SK-N-SH treated with all-trans-retinoic acid at 6 μM for 48 hours (cell line): Measurements from ENCODE around the gene PVRIG.
"Not testable (repeated sequence)": the region's sequence is repeated elsewhere in the genome, so short reads cannot be mapped to it uniquely, and the experiment has no call there.

Experiments used
- BACH2 ChIP-seq: fragments of 250-450 bp; sonication (Bioruptor Pico); IDR thresholded peaks from 2 replicates; pipeline ENCODE4 v1.9.0; 2021; ENCODE audit warnings: mild to moderate bottlenecking, borderline replicate concordance
- CSDC2 ChIP-seq: fragments of 250-450 bp; sonication (Bioruptor Pico); IDR thresholded peaks from 2 replicates; pipeline ENCODE4 v1.5.0; 2020; ENCODE audit warnings: mild to moderate bottlenecking, moderate library complexity
- ESRRG ChIP-seq: fragments of 250-450 bp; sonication (Bioruptor Pico); IDR thresholded peaks from 2 replicates; pipeline ENCODE4 v1.6.1; 2021; ENCODE audit warnings: mild to moderate bottlenecking
- GLIS3 ChIP-seq: fragments of 250-450 bp; sonication (Bioruptor Pico); IDR thresholded peaks from 2 replicates; pipeline ENCODE4 v1.5.0; 2020; ENCODE audit warnings: mild to moderate bottlenecking, moderate library complexity
- RARB ChIP-seq: fragments of 250-450 bp; sonication (Bioruptor Pico); IDR thresholded peaks from 2 replicates; pipeline ENCODE4 v1.8.0; 2021; ENCODE audit warnings: mild to moderate bottlenecking, moderate library complexity
- TCF4 ChIP-seq: fragments of 250-450 bp; sonication (Bioruptor Pico); IDR thresholded peaks from 2 replicates; pipeline ENCODE4 v1.8.0; 2021; ENCODE audit warnings: mild to moderate bottlenecking, moderate library complexity, borderline replicate concordance
- TOX ChIP-seq: fragments of 250-450 bp; sonication (Bioruptor Pico); IDR thresholded peaks from 2 replicates; pipeline ENCODE4 v1.8.0; 2021; ENCODE audit warnings: mild to moderate bottlenecking, moderate library complexity, borderline replicate concordance
- ZC3H10 ChIP-seq: fragments of 250-450 bp; sonication (Bioruptor Pico); IDR thresholded peaks from 2 replicates; pipeline ENCODE4 v1.5.1; 2021; ENCODE audit warnings: mild to moderate bottlenecking, moderate library complexity
- ZFP30 ChIP-seq: fragments of 450-650 bp; formaldehyde crosslinking; IDR thresholded peaks from 2 replicates; pipeline ENCODE4 v1.5.0; 2022; ENCODE audit warnings: mild to moderate bottlenecking, moderate library complexity
- ZNF8 ChIP-seq: fragments of 450-650 bp; formaldehyde crosslinking; IDR thresholded peaks from 2 replicates; pipeline ENCODE4 v1.5.0; 2020; ENCODE audit warnings: mild to moderate bottlenecking, moderate library complexity
- TF ChIP-seq, protein P1 (sequence below): fragments of 250-450 bp; sonication (Bioruptor Pico); IDR thresholded peaks from 2 replicates; pipeline ENCODE4 v1.5.1; 2021; ENCODE audit warnings: mild to moderate bottlenecking, moderate library complexity
- TF ChIP-seq, protein P2 (sequence below): fragments of 250-450 bp; sonication (Bioruptor Pico); IDR thresholded peaks from 2 replicates; pipeline ENCODE4 v1.8.0; 2020; ENCODE audit warnings: mild to moderate bottlenecking, moderate library complexity, borderline replicate concordance
- TF ChIP-seq, protein P3 (sequence below): fragments of 250-450 bp; sonication (Bioruptor Pico); IDR thresholded peaks from 2 replicates; pipeline ENCODE4 v1.5.0; 2020; ENCODE audit warnings: mild to moderate bottlenecking, moderate library complexity
- TF ChIP-seq, protein P4 (sequence below): fragments of 250-450 bp; sonication (Bioruptor Pico); IDR thresholded peaks from 2 replicates; pipeline ENCODE4 v1.5.1; 2020; ENCODE audit warnings: low read depth, mild to moderate bottlenecking, moderate library complexity

DNA sequence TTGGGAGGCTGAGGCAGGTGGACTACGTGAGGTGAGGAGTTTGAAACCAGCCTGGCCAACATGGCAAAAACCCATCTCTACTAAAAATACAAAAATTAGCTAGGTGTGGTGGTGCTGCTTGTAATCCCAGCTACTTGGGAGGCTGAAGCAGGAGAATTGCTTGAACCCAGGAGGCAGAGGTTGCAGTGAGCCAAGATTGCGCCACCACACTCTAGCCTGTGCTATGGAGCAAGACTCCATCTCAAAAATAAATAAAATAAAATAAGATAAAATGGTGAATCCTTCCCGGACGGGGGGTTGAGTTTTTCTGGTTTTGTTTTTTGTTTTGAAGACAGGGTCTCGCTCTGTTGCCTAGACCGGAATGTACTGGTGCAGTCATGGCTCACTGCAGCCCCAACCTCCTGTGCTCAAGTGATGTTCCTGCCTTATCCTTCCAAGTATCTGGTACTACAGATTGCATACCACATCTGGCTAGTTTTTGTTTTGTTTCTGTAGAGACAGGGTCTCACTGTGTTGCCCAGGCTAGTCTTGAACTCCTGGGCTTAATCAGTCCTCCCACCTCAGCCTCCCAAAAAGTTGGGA lies 27.4 kb upstream of the PVRIG start:
- TF ChIP-seq, protein P1, sequence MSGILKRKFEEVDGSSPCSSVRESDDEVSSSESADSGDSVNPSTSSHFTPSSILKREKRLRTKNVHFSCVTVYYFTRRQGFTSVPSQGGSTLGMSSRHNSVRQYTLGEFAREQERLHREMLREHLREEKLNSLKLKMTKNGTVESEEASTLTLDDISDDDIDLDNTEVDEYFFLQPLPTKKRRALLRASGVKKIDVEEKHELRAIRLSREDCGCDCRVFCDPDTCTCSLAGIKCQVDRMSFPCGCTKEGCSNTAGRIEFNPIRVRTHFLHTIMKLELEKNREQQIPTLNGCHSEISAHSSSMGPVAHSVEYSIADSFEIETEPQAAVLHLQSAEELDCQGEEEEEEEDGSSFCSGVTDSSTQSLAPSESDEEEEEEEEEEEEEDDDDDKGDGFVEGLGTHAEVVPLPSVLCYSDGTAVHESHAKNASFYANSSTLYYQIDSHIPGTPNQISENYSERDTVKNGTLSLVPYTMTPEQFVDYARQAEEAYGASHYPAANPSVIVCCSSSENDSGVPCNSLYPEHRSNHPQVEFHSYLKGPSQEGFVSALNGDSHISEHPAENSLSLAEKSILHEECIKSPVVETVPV (CRISPR knock-in tag), result not testable (repeated sequence)
- TF ChIP-seq BACH2; TOX (CRISPR knock-in tag); ZNF8 (CRISPR knock-in tag); ZC3H10; RARB; CSDC2 (CRISPR knock-in tag); TCF4 (CRISPR knock-in tag); ESRRG (CRISPR knock-in tag); ZFP30 (CRISPR knock-in tag); GLIS3 (CRISPR knock-in tag): not testable (repeated sequence)
- TF ChIP-seq, protein P2, sequence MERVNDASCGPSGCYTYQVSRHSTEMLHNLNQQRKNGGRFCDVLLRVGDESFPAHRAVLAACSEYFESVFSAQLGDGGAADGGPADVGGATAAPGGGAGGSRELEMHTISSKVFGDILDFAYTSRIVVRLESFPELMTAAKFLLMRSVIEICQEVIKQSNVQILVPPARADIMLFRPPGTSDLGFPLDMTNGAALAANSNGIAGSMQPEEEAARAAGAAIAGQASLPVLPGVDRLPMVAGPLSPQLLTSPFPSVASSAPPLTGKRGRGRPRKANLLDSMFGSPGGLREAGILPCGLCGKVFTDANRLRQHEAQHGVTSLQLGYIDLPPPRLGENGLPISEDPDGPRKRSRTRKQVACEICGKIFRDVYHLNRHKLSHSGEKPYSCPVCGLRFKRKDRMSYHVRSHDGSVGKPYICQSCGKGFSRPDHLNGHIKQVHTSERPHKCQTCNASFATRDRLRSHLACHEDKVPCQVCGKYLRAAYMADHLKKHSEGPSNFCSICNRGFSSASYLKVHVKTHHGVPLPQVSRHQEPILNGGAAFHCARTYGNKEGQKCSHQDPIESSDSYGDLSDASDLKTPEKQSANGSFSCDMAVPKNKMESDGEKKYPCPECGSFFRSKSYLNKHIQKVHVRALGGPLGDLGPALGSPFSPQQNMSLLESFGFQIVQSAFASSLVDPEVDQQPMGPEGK (CRISPR knock-in tag), result not testable (repeated sequence)
- TF ChIP-seq, protein P3, sequence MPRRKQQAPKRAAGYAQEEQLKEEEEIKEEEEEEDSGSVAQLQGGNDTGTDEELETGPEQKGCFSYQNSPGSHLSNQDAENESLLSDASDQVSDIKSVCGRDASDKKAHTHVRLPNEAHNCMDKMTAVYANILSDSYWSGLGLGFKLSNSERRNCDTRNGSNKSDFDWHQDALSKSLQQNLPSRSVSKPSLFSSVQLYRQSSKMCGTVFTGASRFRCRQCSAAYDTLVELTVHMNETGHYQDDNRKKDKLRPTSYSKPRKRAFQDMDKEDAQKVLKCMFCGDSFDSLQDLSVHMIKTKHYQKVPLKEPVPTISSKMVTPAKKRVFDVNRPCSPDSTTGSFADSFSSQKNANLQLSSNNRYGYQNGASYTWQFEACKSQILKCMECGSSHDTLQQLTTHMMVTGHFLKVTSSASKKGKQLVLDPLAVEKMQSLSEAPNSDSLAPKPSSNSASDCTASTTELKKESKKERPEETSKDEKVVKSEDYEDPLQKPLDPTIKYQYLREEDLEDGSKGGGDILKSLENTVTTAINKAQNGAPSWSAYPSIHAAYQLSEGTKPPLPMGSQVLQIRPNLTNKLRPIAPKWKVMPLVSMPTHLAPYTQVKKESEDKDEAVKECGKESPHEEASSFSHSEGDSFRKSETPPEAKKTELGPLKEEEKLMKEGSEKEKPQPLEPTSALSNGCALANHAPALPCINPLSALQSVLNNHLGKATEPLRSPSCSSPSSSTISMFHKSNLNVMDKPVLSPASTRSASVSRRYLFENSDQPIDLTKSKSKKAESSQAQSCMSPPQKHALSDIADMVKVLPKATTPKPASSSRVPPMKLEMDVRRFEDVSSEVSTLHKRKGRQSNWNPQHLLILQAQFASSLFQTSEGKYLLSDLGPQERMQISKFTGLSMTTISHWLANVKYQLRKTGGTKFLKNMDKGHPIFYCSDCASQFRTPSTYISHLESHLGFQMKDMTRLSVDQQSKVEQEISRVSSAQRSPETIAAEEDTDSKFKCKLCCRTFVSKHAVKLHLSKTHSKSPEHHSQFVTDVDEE (CRISPR knock-in tag), result not testable (repeated sequence)
- TF ChIP-seq, protein P4, sequence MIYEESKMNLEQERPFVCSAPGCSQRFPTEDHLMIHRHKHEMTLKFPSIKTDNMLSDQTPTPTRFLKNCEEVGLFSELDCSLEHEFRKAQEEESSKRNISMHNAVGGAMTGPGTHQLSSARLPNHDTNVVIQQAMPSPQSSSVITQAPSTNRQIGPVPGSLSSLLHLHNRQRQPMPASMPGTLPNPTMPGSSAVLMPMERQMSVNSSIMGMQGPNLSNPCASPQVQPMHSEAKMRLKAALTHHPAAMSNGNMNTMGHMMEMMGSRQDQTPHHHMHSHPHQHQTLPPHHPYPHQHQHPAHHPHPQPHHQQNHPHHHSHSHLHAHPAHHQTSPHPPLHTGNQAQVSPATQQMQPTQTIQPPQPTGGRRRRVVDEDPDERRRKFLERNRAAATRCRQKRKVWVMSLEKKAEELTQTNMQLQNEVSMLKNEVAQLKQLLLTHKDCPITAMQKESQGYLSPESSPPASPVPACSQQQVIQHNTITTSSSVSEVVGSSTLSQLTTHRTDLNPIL (CRISPR knock-in tag), result not testable (repeated sequence)
